HepG2 (cell line): ENCODE data around the gene ADCY10. TPM values are rescaled to one million over a fixed set of nuclear protein-coding genes. Genes with fewer than 3 reads are reported as not detected.

ENCODE experiments used
- ATAC-seq: fragments of 200-7000 bp; cut with Tn5 transposase; 3 replicates; pipeline ENCODE4 v1.9.1; 2020; ENCODE audit warnings: mild to moderate bottlenecking, moderate library complexity
- BruUV-seq: library from RNA; stranded (reverse); fragments of 400-500 nt; replicated peaks from 2 replicates; lab custom pipeline; 2021; lab: Mats Ljungman, UMichigan
- CTCF ChIA-PET: fragments of 300-600 bp; formaldehyde crosslinking; extraction: SDS; loops from one replicate; lab custom pipeline; 2021; ENCODE audit warnings: low total read pairs, inconsistent platforms, low intra/inter-chr PET ratio; lab: Yijun Ruan, JAX
- POLR2A ChIA-PET: fragments of 350-600 bp; sonication (Branson Sonifier 250); formaldehyde crosslinking; loops from one replicate; lab custom pipeline; 2020; ENCODE audit warnings: antibody characterized with exemption, inconsistent platforms; lab: Yijun Ruan, JAX
- DNase-seq: peaks from one replicate; pipeline ENCODE4 v3.0.0-alpha.2; 2015; ENCODE audit warnings: low spot score
- FAIRE-seq: peaks from 3 replicates; lab custom pipeline; 2011; peaks lifted over from hg19 to GRCh38; lab: Jason Lieb, UNC
- H2AFZ ChIP-seq: one replicate; pipeline ENCODE4 v1.6.1; 2011; ENCODE audit warnings: low read length, inconsistent platforms
- H3K27ac ChIP-seq: fragments of 300-600 bp; 3 replicates; pipeline ENCODE4 v1.8.0; 2011; ENCODE audit warnings: mixed run types, mild to moderate bottlenecking, mixed read lengths, low read length, inconsistent platforms; ENCODE audit not compliant: insufficient read depth; ENCODE audit errors: extremely low read length
- H3K27me3 ChIP-seq, 2 experiments: fragments of 200-600 bp in 1 of 2; 2 replicates in 1 of 2; 3 replicates in 1 of 2; pipeline versions ENCODE4 v1.6.0 to v1.8.0; 2011; ENCODE audit warnings: low read length in 2 of 2, mild to moderate bottlenecking in 2 of 2, moderate library complexity in 2 of 2, inconsistent platforms in 1 of 2; ENCODE audit not compliant: insufficient read depth in 2 of 2, control insufficient read depth in 1 of 2
- H3K36me3 ChIP-seq, 2 experiments: fragments of 200-600 bp in 1 of 2; replicated peaks in 1 of 2; 2 replicates in 1 of 2; 3 replicates in 1 of 2; pipeline versions ENCODE4 v1.5.1 to v1.8.0; 2011; ENCODE audit warnings: low read length in 2 of 2, inconsistent platforms in 1 of 2; ENCODE audit not compliant: insufficient read depth in 2 of 2, control insufficient read depth in 1 of 2
- H3K4me1 ChIP-seq: 2 replicates; pipeline ENCODE4 v1.5.1; 2012; ENCODE audit warnings: low read length, inconsistent platforms; ENCODE audit not compliant: insufficient read depth
- H3K4me2 ChIP-seq: 2 replicates; pipeline ENCODE4 v1.6.0; 2011; ENCODE audit warnings: low read depth, low read length, inconsistent platforms
- H3K4me3 ChIP-seq, 3 experiments: fragments of 200-600 bp in 1 of 3; sonication (generic), shearing (Covaris generic) in 1 of 3; replicated peaks in 1 of 3; 2 replicates each; pipeline ENCODE4 v1.5.1; 2011 to 2016; ENCODE audit warnings: low read length in 3 of 3, inconsistent platforms in 2 of 3, low read depth in 2 of 3, mild to moderate bottlenecking in 2 of 3, control low read depth in 1 of 3, mixed read lengths in 1 of 3; ENCODE audit not compliant: insufficient read depth in 1 of 3
- H3K79me2 ChIP-seq: one replicate; pipeline ENCODE4 v1.6.1; 2011; ENCODE audit warnings: low read length, inconsistent platforms; ENCODE audit not compliant: insufficient read depth
- H3K9ac ChIP-seq: 2 replicates; pipeline ENCODE4 v1.6.0; 2011; ENCODE audit warnings: mild to moderate bottlenecking, low read depth, low read length, inconsistent platforms; ENCODE audit not compliant: insufficient read depth
- H3K9me3 ChIP-seq: 2 replicates; pipeline ENCODE4 v1.5.1; 2012; ENCODE audit warnings: mild to moderate bottlenecking, low read length
- H4K20me1 ChIP-seq: 2 replicates; pipeline ENCODE4 v1.6.0; 2011; ENCODE audit warnings: inconsistent platforms, mild to moderate bottlenecking, low read length, moderate library complexity; ENCODE audit not compliant: insufficient read depth
- HIC2 ChIP-seq: sonication (generic); formaldehyde crosslinking; IDR thresholded peaks from 2 replicates; pipeline ENCODE4 v1.9.0; 2022; ENCODE audit warnings: low read depth, missing genetic modification reagents
- KDM5B ChIP-seq: sonication (generic); formaldehyde crosslinking; IDR thresholded peaks from 2 replicates; pipeline ENCODE4 v1.4.0; 2020; ENCODE audit warnings: missing genetic modification reagents, mild to moderate bottlenecking, borderline replicate concordance
- MYNN ChIP-seq: sonication (generic); formaldehyde crosslinking; IDR thresholded peaks from 2 replicates; pipeline ENCODE4 v1.4.0; 2020; ENCODE audit warnings: mild to moderate bottlenecking, low read depth, missing genetic modification reagents
- MZF1 ChIP-seq: sonication (generic); formaldehyde crosslinking; IDR thresholded peaks from 2 replicates; pipeline ENCODE4 v1.8.1; 2023; ENCODE audit warnings: mild to moderate bottlenecking, missing genetic modification reagents, borderline replicate concordance
- SMARCE1 ChIP-seq: fragments of 450-650 bp; IDR thresholded peaks from 2 replicates; pipeline ENCODE4 v1.6.1; 2017; ENCODE audit warnings: borderline replicate concordance
- SP140L ChIP-seq: sonication (generic); formaldehyde crosslinking; IDR thresholded peaks from 2 replicates; pipeline ENCODE4 v1.4.0; 2020; ENCODE audit warnings: missing genetic modification reagents, borderline replicate concordance
- TBP ChIP-seq: sonication (generic); formaldehyde crosslinking; IDR thresholded peaks from 2 replicates; pipeline ENCODE4 v1.5.0; 2020; ENCODE audit warnings: missing genetic modification reagents
- ZBTB21 ChIP-seq: sonication (generic); formaldehyde crosslinking; IDR thresholded peaks from 2 replicates; pipeline ENCODE4 v1.4.0; 2020; ENCODE audit warnings: missing genetic modification reagents
- ZNF569 ChIP-seq: sonication (generic); formaldehyde crosslinking; IDR thresholded peaks from 2 replicates; pipeline ENCODE4 v1.5.0; 2020; ENCODE audit warnings: mild to moderate bottlenecking, missing genetic modification reagents, moderate library complexity, borderline replicate concordance
- ZNF574 ChIP-seq: sonication (generic); formaldehyde crosslinking; IDR thresholded peaks from 2 replicates; pipeline ENCODE4 v1.4.0; 2020; ENCODE audit warnings: missing genetic modification reagents
- WGBS: methylation state at CpG from one replicate; pipeline ENCODE4 v1.1.6; 2017; ENCODE audit warnings: low lambda C conversion rate; 5-methylcytosine and 5-hydroxymethylcytosine counted together
- in situ Hi-C: cut with HindIII; loops from 2 replicates; pipeline ENCODE4 v1.10.0; 2017; ENCODE audit warnings: low pct_unique_long_range_greater_than_20kb; ENCODE audit not compliant: extremely low pct_ligation_motif_present
- intact Hi-C: fragments of 100-400 bp; cut with micrococcal nuclease; formaldehyde crosslinking; loops from one replicate; pipeline ENCODE4 v1.10.0; 2022; ENCODE audit not compliant: unreplicated experiment
- polyA plus RNA-seq, 8 experiments: library from polyadenylated mRNA; depleted of rRNA in 3 of 8; stranded (reverse) in 7 of 8; unstranded in 1 of 8; fragments of >200 nt; fragmentation: Illumina TruSeq in 4 of 8; extraction: Trizol in 4 of 8; gene quantifications; 2 replicates each; pipeline versions ENCODE4 v1.2.1 to v1.2.3, GENCODE V29; 2011 to 2016; ENCODE audit warnings: low read depth in 4 of 8, missing spikeins in 1 of 8, mixed read lengths in 1 of 8; ENCODE audit not compliant: insufficient read depth in 1 of 8
- total RNA-seq, 5 experiments: library from RNA; depleted of rRNA; stranded (reverse); fragments of >200 nt; fragmentation: Illumina TruSeq; extraction: Trizol; gene quantifications; 2 replicates each; pipeline ENCODE4 v1.2.3, GENCODE V29; 2016; ENCODE audit warnings: low read depth in 1 of 5

The ADCY10 gene
- total and polyA plus RNA-seq, 2 of the 13 experiments (the other 11 are each of a cell fraction or from before 2014, with no cell fraction given): 0.02 to 0.03 TPM

- ATAC-seq (no peak), DNase-seq (no peak), FAIRE-seq (no peak)
- Histone ChIP-seq H3K79me2 (no peaks in the 10 kb centered on the region), H3K27ac (no peak overlapping the region), H3K9ac (no peak overlapping the region), H3K36me3 (no peaks in the 10 kb centered on the region), H3K9me3 (no peaks in the 10 kb centered on the region), H4K20me1 (no peaks in the 10 kb centered on the region), H3K27me3 (no peaks in the 10 kb centered on the region), H3K4me3 (no peak overlapping the region), H3K4me2 (no peak overlapping the region), H3K4me1 (no peaks in the 10 kb centered on the region), H2AFZ (no peak overlapping the region)
- intact Hi-C loops (no loop called here), in situ Hi-C loops (no loop called here)
- no TSS peak for BruUV-seq
- ChIA-PET CTCF (no interaction called here), POLR2A (no interaction called here)
- no peak for TF ChIP-seq SMARCE1
- WGBS: 55% methylated on average over 5 of the region's 5 CpGs
These were observed 59.8 kb downstream of the ADCY10 start for GRCh38 chr1:167854184-167854583.

- Histone ChIP-seq H3K9me3 (no peaks in the 10 kb centered on the region), H3K4me1 (no peaks in the 10 kb centered on the region), H3K36me3 (no peaks in the 10 kb centered on the region), H3K4me2 (no peak overlapping the region), H3K4me3 (no peak overlapping the region), H3K27me3 (no peaks in the 10 kb centered on the region), H3K79me2 (no peaks in the 10 kb centered on the region), H4K20me1 (no peaks in the 10 kb centered on the region), H3K27ac (no peak overlapping the region), H2AFZ (no peak overlapping the region), H3K9ac (no peak overlapping the region)
- ATAC-seq: no peak
- FAIRE-seq: no peak
- WGBS: 72% methylated on average over 7 of the region's 7 CpGs
- TF ChIP-seq ZNF569 (CRISPR knock-in tag) (no peak), MYNN (no peak), KDM5B (CRISPR knock-in tag) (no peak), MZF1 (CRISPR knock-in tag) (no peak), HIC2 (CRISPR knock-in tag) (no peak), SP140L (CRISPR knock-in tag) (no peak), TBP (CRISPR knock-in tag) (no peak), ZNF574 (no peak), ZBTB21 (no peak)
- in situ Hi-C loops: no loop called here
- intact Hi-C loops: no loop called here
- ChIA-PET CTCF (no interaction called here), POLR2A (no interaction called here)
- DNase-seq: no peak
- no TSS peak for BruUV-seq
These were observed 64.3 kb downstream of the ADCY10 start for GRCh38 chr1:167849666-167850065.
